Measurements from ENCODE around the gene NIPSNAP3A.

Gene NIPSNAP3A

DNA sequence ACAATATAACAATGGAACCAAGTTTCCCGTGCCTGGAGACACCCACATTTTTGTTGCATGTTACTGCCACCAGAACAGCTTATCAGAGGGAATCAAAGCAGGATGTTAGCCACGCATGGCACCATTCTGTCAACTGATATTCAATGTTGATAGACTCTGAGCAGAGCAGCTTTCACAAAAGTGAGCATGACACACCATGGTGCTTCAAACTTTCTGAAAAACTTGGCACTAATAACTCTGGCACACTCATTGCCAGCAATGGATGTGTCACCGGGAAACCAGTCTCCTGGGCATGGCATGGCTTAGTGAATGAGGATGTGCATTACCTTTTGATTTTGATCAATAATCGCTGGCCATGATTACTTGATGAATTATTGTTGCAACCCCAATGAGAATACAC lies 36.1 kb downstream of the NIPSNAP3A start:
- peaks cover 17 to 29% of the 10 kb centered on the region in 2 donors for H3K36me3 ChIP-seq (ENCODE audit: control insufficient read depth in 1 of 2, insufficient read depth in 2 of 2, low read length in 2 of 2)
- H3K27me3 ChIP-seq (ENCODE audit: control insufficient read depth in 1 of 2, insufficient read depth in 2 of 2, low read length in 2 of 2), result no peaks in the 10 kb centered on the region
- H3K9ac ChIP-seq (ENCODE audit: low read depth in 1 of 2, low read length in 2 of 2), result no peak overlapping the region
- no peak overlapping the region for H3K4me3 ChIP-seq (ENCODE audit: low read depth in 1 of 2, low read length in 2 of 2)
- no peaks in the 10 kb centered on the region for H3K4me1 ChIP-seq (ENCODE audit: control insufficient read depth in 1 of 2, insufficient read depth in 2 of 2, low read length in 2 of 2)
- H3K9me3 ChIP-seq (ENCODE audit: control insufficient read depth in 1 of 2, low read length in 2 of 2), result no peaks in the 10 kb centered on the region
- H3K27ac ChIP-seq (ENCODE audit: low read depth, low read length), result no peak overlapping the region

DNA sequence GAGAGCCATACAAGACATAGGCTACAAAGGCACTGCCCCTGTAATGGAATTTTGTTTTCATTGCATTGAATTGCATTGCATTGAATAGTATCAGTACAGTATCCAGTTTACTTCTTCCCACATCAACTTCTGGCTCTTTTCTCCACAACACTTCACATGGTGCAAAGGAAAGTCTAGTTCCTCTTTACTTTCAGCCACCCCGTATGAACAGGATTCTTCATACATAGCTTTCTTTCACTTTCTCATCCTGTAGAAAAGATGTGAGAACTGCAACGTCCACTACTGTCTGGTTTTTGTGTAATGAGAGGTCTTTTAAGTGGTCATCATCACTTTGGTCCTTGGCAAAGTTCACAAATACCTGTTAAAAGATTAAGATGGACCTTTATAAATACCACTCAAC lies 36.6 kb downstream of the NIPSNAP3A start:
- H3K9me3 ChIP-seq (ENCODE audit: control insufficient read depth in 1 of 2, low read length in 2 of 2), result no peaks in the 10 kb centered on the region
- H3K36me3 ChIP-seq (ENCODE audit: control insufficient read depth in 1 of 2, insufficient read depth in 2 of 2, low read length in 2 of 2), result peaks cover 20 to 34% of the 10 kb centered on the region in 2 donors
- no peaks in the 10 kb centered on the region for H3K4me1 ChIP-seq (ENCODE audit: control insufficient read depth in 1 of 2, insufficient read depth in 2 of 2, low read length in 2 of 2)
- no peaks in the 10 kb centered on the region for H3K27me3 ChIP-seq (ENCODE audit: control insufficient read depth in 1 of 2, insufficient read depth in 2 of 2, low read length in 2 of 2)
- no peak overlapping the region for H3K27ac ChIP-seq (ENCODE audit: low read depth, low read length)
- H3K4me3 ChIP-seq (ENCODE audit: low read depth in 1 of 2, low read length in 2 of 2), result no peak overlapping the region
- no peak overlapping the region for H3K9ac ChIP-seq (ENCODE audit: low read depth in 1 of 2, low read length in 2 of 2)

DNA sequence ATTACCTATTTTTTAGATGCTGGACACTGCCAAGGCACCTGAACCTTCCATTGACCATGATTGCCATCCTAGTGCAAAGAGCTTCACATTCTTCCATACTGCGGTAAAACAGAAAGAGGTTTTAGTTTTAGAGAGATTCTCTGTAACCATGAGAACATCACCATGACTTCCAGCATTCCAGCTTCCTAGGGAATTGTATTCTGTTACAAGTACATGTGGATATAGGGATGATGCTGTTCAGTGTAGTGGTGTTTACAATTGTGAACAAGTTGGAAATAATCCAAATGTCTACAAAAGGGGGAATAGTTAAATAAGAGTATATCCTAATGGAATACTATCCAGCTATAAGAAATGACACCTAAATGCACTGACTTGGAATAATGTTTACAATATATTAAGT lies 38.8 kb downstream of the NIPSNAP3A start:
- Histone ChIP-seq H3K27ac (ENCODE audit: low read depth, low read length) (no peak overlapping the region), H3K4me3 (ENCODE audit: low read depth in 1 of 2, low read length in 2 of 2) (no peak overlapping the region)

DNA sequence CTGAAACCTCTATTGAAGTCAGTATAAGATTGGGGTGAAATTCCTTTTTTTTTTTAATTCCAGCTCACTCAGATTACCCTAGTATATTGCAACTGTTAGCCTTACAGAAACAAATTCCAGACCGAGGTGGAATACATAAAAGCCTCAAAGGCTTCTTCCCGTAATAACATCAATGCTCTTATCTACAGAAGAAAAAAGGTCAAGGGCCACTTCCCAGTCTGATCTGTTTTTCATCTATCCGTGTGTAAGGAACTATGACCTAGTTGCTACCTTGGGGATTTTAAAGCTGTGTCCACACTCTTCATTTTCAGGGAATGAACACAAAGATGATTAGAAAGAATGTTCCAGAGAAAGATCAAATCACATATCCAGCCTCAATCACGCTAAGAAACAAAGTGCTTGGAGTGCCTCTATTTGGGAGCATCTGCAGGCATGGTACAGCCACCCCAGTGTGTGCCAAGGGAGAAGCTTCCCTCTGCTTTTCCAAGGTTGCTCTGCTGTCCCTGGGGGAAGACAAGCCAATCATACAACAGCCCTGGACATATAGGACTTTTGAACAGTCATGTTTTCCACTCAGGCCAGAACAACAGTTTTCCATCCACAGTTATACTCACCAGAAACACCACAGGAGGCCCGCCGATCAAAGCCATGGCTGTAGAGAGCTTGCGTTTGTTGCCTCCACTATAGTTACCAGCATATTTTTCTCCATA lies 40.0 kb downstream of the NIPSNAP3A start:
- Histone ChIP-seq H3K9ac (ENCODE audit: low read depth in 1 of 2, low read length in 2 of 2) (no peak overlapping the region), H3K36me3 (ENCODE audit: control insufficient read depth in 1 of 2, insufficient read depth in 2 of 2, low read length in 2 of 2) (peaks cover 29 to 47% of the 10 kb centered on the region in 2 donors), H3K4me3 (ENCODE audit: low read depth in 1 of 2, low read length in 2 of 2) (no peak overlapping the region), H3K27ac (ENCODE audit: low read depth, low read length) (no peak overlapping the region), H3K4me1 (ENCODE audit: control insufficient read depth in 1 of 2, insufficient read depth in 2 of 2, low read length in 2 of 2) (no peaks in the 10 kb centered on the region), H3K9me3 (ENCODE audit: control insufficient read depth in 1 of 2, low read length in 2 of 2) (no peaks in the 10 kb centered on the region), H3K27me3 (ENCODE audit: control insufficient read depth in 1 of 2, insufficient read depth in 2 of 2, low read length in 2 of 2) (no peaks in the 10 kb centered on the region)

More for the DNA sequence above, 38.8 kb downstream of the NIPSNAP3A start:
- H3K36me3 ChIP-seq (ENCODE audit: control insufficient read depth in 1 of 2, insufficient read depth in 2 of 2, low read length in 2 of 2), result peaks cover 25 to 42% of the 10 kb centered on the region in 2 donors
- H3K4me1 ChIP-seq (ENCODE audit: control insufficient read depth in 1 of 2, insufficient read depth in 2 of 2, low read length in 2 of 2), result no peaks in the 10 kb centered on the region
- no peak overlapping the region for H3K9ac ChIP-seq (ENCODE audit: low read depth in 1 of 2, low read length in 2 of 2)
- no peaks in the 10 kb centered on the region for H3K9me3 ChIP-seq (ENCODE audit: control insufficient read depth in 1 of 2, low read length in 2 of 2)
- H3K27me3 ChIP-seq (ENCODE audit: control insufficient read depth in 1 of 2, insufficient read depth in 2 of 2, low read length in 2 of 2), result no peaks in the 10 kb centered on the region

DNA sequence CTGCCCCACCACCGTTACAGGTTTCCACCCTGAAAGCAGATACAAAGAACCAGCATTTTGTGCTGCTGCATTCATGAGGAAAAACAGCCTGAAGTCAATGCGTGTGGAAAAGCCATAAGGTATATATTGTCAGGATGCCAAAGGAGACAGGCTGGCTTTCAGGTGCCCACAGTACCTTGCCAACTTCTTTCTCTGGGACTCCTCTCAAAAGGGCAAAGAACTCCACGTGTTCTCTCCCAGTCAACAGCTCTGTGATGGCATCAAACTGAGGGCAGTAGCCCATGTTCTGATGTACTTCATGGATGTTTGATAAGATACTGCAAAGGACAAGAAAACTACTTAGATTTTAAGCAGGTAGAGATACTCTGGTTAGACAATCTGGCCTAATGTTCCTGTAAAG lies 40.8 kb downstream of the NIPSNAP3A start:
- Histone ChIP-seq H3K27me3 (ENCODE audit: control insufficient read depth in 1 of 2, insufficient read depth in 2 of 2, low read length in 2 of 2) (no peaks in the 10 kb centered on the region), H3K4me1 (ENCODE audit: control insufficient read depth in 1 of 2, insufficient read depth in 2 of 2, low read length in 2 of 2) (no peaks in the 10 kb centered on the region), H3K36me3 (ENCODE audit: control insufficient read depth in 1 of 2, insufficient read depth in 2 of 2, low read length in 2 of 2) (peaks cover 31 to 51% of the 10 kb centered on the region in 2 donors), H3K27ac (ENCODE audit: low read depth, low read length) (no peak overlapping the region), H3K9me3 (ENCODE audit: control insufficient read depth in 1 of 2, low read length in 2 of 2) (no peaks in the 10 kb centered on the region), H3K4me3 (ENCODE audit: low read depth in 1 of 2, low read length in 2 of 2) (no peak overlapping the region), H3K9ac (ENCODE audit: low read depth in 1 of 2, low read length in 2 of 2) (no peak overlapping the region)

DNA sequence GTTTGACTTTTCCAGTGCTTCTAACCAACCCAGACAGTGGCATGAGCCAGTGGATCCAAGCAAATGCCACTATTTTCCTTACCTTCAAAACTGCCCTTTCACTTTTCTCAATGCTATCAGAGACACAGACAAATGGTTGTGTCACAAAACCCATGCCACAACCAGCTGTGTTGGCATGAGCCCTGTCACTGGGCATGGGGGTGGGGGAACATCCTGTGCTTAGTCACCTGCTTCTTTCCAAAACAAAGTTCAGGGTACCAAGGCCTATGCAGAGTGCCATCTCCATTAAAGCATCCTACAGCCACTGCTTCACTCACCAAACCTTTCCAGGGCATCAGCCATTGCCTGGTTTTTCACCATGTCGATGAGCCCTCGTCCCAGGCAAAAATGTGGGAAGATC lies 46.6 kb downstream of the NIPSNAP3A start:
- peaks cover 28 to 58% of the 10 kb centered on the region in 2 donors for H3K36me3 ChIP-seq (ENCODE audit: control insufficient read depth in 1 of 2, insufficient read depth in 2 of 2, low read length in 2 of 2)

DNA sequence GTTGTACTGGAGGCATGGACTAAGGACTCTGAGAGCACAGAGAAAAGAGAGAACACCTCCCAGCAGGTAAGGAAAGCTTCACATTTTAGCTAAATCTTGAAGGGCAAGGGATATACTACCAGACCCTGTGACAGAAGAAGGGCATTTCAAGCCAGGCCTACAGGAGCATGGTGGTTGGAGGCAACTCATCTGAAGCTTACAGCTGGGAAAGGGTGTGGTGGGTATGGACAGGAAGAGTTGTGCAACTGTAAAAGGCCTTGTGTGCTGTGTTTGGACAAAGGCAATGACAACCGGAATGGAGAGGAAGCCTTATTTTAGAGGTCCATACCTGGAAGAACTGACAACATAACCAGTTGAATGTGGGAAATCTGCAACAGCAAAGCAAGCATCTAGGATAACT lies 47.6 kb downstream of the NIPSNAP3A start:
- Histone ChIP-seq H3K36me3 (ENCODE audit: control insufficient read depth in 1 of 2, insufficient read depth in 2 of 2, low read length in 2 of 2) (peaks cover 26 to 58% of the 10 kb centered on the region in 2 donors), H3K27ac (ENCODE audit: low read depth, low read length) (no peak overlapping the region), H3K27me3 (ENCODE audit: control insufficient read depth in 1 of 2, insufficient read depth in 2 of 2, low read length in 2 of 2) (no peaks in the 10 kb centered on the region)

More for the DNA sequence above, 46.6 kb downstream of the NIPSNAP3A start:
- Histone ChIP-seq H3K4me1 (ENCODE audit: control insufficient read depth in 1 of 2, insufficient read depth in 2 of 2, low read length in 2 of 2) (no peaks in the 10 kb centered on the region), H3K27me3 (ENCODE audit: control insufficient read depth in 1 of 2, insufficient read depth in 2 of 2, low read length in 2 of 2) (no peaks in the 10 kb centered on the region), H3K9me3 (ENCODE audit: control insufficient read depth in 1 of 2, low read length in 2 of 2) (no peaks in the 10 kb centered on the region), H3K27ac (ENCODE audit: low read depth, low read length) (no peak overlapping the region), H3K9ac (ENCODE audit: low read depth in 1 of 2, low read length in 2 of 2) (no peak overlapping the region), H3K4me3 (ENCODE audit: low read depth in 1 of 2, low read length in 2 of 2) (no peak overlapping the region)

DNA sequence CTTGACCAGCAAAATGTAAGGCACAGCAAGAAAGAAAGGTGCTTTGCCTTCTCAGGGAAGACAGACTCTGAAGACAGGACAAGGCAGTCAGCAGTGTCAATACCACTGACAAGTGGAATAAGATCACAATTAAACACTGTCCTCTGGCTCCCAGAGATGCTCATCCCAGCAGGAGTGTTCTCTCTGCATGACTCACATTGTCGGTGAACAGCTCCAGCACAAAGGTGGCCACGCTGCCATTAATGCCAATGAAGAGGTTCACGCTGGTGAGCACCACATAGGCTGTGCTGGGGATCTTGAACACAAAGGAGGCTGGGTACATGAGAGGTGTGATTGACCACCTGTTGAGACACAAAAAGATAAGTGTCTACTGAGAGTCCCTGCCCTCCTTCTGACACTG lies 48.4 kb downstream of the NIPSNAP3A start:
- H3K27ac ChIP-seq (ENCODE audit: low read depth, low read length), result no peak overlapping the region
- no peaks in the 10 kb centered on the region for H3K4me1 ChIP-seq (ENCODE audit: control insufficient read depth in 1 of 2, insufficient read depth in 2 of 2, low read length in 2 of 2)
- H3K4me3 ChIP-seq (ENCODE audit: low read depth in 1 of 2, low read length in 2 of 2), result no peak overlapping the region
- peaks cover 24 to 65% of the 10 kb centered on the region in 2 donors for H3K36me3 ChIP-seq (ENCODE audit: control insufficient read depth in 1 of 2, insufficient read depth in 2 of 2, low read length in 2 of 2)
- no peak overlapping the region for H3K9ac ChIP-seq (ENCODE audit: low read depth in 1 of 2, low read length in 2 of 2)
- no peaks in the 10 kb centered on the region for H3K9me3 ChIP-seq (ENCODE audit: control insufficient read depth in 1 of 2, low read length in 2 of 2)
- H3K27me3 ChIP-seq (ENCODE audit: control insufficient read depth in 1 of 2, insufficient read depth in 2 of 2, low read length in 2 of 2), result no peaks in the 10 kb centered on the region

More for the DNA sequence above, 47.6 kb downstream of the NIPSNAP3A start:
- Histone ChIP-seq H3K9ac (ENCODE audit: low read depth in 1 of 2, low read length in 2 of 2) (no peak overlapping the region), H3K4me3 (ENCODE audit: low read depth in 1 of 2, low read length in 2 of 2) (no peak overlapping the region), H3K4me1 (ENCODE audit: control insufficient read depth in 1 of 2, insufficient read depth in 2 of 2, low read length in 2 of 2) (no peaks in the 10 kb centered on the region), H3K9me3 (ENCODE audit: control insufficient read depth in 1 of 2, low read length in 2 of 2) (no peaks in the 10 kb centered on the region)

DNA sequence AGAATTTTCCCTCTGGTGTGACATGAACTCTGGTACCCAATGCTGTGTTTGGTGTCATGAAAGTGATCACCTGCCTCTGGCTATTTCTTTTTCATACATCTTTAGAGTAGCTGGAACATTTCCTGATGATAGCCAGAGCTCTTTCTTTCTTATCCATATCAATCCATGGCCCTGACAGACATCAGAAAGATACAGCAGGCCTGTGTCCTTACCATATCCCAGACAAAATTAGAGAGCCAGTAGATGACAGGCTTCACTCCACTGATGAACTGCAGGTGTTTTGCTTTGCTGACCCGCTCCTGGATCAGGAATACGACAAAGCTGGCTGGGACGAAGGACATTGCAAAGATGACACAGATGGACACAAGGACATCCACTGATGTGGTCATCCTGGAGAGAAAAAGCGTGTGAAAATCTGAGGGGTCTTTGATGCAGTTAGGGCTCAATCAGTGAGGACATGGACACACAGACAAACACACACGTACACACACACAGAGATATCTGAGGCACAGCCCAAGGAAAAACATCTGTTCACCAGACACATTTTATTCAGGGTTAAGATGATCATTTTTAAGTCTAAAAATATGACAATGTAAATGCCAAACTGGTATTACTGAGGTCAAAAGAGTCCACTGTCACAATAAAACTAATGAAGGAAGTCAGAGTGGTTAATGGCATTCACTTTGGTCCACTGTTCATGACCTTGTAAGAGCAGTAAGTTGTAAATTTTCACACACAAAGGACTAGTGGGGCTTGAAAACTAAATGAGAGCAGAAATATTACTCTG lies 50.9 kb downstream of the NIPSNAP3A start:
- H3K4me1 ChIP-seq (ENCODE audit: control insufficient read depth in 1 of 2, insufficient read depth in 2 of 2, low read length in 2 of 2), result no peaks in the 10 kb centered on the region
- peaks cover 25 to 66% of the 10 kb centered on the region in 2 donors for H3K36me3 ChIP-seq (ENCODE audit: control insufficient read depth in 1 of 2, insufficient read depth in 2 of 2, low read length in 2 of 2)
- H3K4me3 ChIP-seq (ENCODE audit: low read depth in 1 of 2, low read length in 2 of 2), result no peak overlapping the region
- no peaks in the 10 kb centered on the region for H3K9me3 ChIP-seq (ENCODE audit: control insufficient read depth in 1 of 2, low read length in 2 of 2)
- H3K27ac ChIP-seq (ENCODE audit: low read depth, low read length), result no peak overlapping the region
- H3K9ac ChIP-seq (ENCODE audit: low read depth in 1 of 2, low read length in 2 of 2), result no peak overlapping the region
- H3K27me3 ChIP-seq (ENCODE audit: control insufficient read depth in 1 of 2, insufficient read depth in 2 of 2, low read length in 2 of 2), result no peaks in the 10 kb centered on the region

DNA sequence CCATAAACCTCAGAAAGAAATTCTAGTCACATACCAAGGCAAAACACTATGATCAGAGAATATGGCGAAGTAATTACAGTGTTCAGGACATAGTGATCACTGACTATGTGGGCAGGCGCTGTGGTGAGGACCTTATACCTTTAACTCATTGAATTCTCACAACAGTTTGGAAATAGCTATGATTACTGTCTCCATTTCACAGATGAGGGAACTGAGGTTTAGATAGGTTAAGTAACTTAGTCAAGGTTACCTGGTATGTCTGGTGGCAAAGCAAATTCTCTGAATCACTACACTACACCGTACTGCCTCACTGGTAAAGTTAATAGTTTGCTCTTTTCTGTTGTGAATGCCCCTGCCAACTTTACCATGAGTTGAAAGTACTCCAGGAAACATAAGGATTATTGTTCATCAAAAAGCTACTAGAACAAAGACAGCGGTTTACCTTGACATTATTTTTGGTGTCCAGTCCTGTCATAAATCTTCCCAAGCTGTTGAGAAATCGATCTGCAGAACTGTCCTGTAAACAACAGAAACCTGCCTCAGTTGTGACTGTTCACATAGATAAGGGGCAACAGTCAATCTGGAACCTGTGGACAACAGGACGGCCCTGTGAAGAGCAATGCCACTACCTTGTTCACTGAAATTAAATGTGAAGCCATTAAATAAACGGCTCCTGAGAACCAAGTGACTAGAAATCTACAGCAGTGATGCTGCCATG lies 52.7 kb downstream of the NIPSNAP3A start:
- Histone ChIP-seq H3K27ac (ENCODE audit: low read depth, low read length) (no peak overlapping the region), H3K4me1 (ENCODE audit: control insufficient read depth in 1 of 2, insufficient read depth in 2 of 2, low read length in 2 of 2) (no peaks in the 10 kb centered on the region), H3K36me3 (ENCODE audit: control insufficient read depth in 1 of 2, insufficient read depth in 2 of 2, low read length in 2 of 2) (peaks cover 25 to 65% of the 10 kb centered on the region in 2 donors), H3K4me3 (ENCODE audit: low read depth in 1 of 2, low read length in 2 of 2) (no peak overlapping the region), H3K27me3 (ENCODE audit: control insufficient read depth in 1 of 2, insufficient read depth in 2 of 2, low read length in 2 of 2) (no peaks in the 10 kb centered on the region), H3K9me3 (ENCODE audit: control insufficient read depth in 1 of 2, low read length in 2 of 2) (no peaks in the 10 kb centered on the region), H3K9ac (ENCODE audit: low read depth in 1 of 2, low read length in 2 of 2) (no peak overlapping the region)
